GM10266 (cell line): ENCODE results near the gene SMG6.

Source experiments
- DNase-seq: peaks from one replicate; pipeline ENCODE4 v3.0.0; 2012; ENCODE audit errors: extremely low spot score
- CTCF ChIP-seq: IDR thresholded peaks from 2 replicates; pipeline ENCODE4 v1.5.1; 2012; ENCODE audit warnings: mild to moderate bottlenecking, low read depth; ENCODE audit not compliant: control insufficient read depth, insufficient read depth; ENCODE audit errors: missing control alignments

Gene SMG6

GRCh38 chr17:2060681-2061440, 242.7 kb downstream of the SMG6 start:
- no peak for DNase-seq
- TF ChIP-seq CTCF: no peak

- TF ChIP-seq CTCF: no peak
- DNase-seq: no peak
Observed at GRCh38 chr17:2060385-2060658, 243.3 kb downstream of the SMG6 start.

- no peak for DNase-seq
- no peak for TF ChIP-seq CTCF
Observed at GRCh38 chr17:2059547-2060384, 243.8 kb downstream of the SMG6 start.

- peak; percentile 86 for DNase-seq
- TF ChIP-seq CTCF: peak; percentile 97
Observed at GRCh38 chr17:2058586-2059546, 244.7 kb downstream of the SMG6 start.

- no peak for DNase-seq
- TF ChIP-seq CTCF: no peak
Observed at GRCh38 chr17:2057760-2058585, 245.6 kb downstream of the SMG6 start.

- TF ChIP-seq CTCF: no peak
Observed at GRCh38 chr17:2057175-2057759, 246.3 kb downstream of the SMG6 start.

More at GRCh38 chr17:2057175-2057759, 246.3 kb downstream of the SMG6 start:
- no peak for DNase-seq
